ENCODE results near the gene PTPRN. TPM values are rescaled to one million over a fixed set of nuclear protein-coding genes. Genes with fewer than 3 reads are reported as not detected.
"Not testable (repeated sequence)": the region's sequence is repeated elsewhere in the genome, so short reads cannot be mapped to it uniquely, and the experiment has no call there.

PTPRN gene
- total RNA-seq, result 0.60 TPM

DNA sequence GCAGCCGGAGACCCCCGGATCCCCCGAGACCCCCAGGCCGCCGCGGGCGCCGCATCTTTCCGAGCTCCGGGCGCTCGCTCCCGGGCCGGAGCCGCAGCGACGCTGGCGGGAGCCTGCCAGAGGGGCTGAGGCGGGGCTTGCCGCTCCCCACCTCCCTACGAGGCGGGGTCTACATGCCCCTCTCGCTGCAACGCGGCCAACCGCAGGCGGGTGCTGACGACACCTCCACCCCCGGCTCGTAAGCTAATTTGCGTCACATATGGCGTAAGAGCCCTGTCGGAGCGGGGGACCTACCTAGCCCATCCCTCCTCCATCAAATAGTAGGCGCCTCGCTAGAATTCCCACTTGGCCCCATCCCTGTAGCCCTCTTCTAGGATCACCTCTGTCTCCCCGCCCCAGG lies at the start of gene PTPRN:
TSS of gene PTPRN (minus strand) at position 124 of the 400 bp plus-strand sequence. CDS start at position 55, 69 bp downstream.
- DNase-seq (ENCODE audit: low spot score), result no peak

DNA sequence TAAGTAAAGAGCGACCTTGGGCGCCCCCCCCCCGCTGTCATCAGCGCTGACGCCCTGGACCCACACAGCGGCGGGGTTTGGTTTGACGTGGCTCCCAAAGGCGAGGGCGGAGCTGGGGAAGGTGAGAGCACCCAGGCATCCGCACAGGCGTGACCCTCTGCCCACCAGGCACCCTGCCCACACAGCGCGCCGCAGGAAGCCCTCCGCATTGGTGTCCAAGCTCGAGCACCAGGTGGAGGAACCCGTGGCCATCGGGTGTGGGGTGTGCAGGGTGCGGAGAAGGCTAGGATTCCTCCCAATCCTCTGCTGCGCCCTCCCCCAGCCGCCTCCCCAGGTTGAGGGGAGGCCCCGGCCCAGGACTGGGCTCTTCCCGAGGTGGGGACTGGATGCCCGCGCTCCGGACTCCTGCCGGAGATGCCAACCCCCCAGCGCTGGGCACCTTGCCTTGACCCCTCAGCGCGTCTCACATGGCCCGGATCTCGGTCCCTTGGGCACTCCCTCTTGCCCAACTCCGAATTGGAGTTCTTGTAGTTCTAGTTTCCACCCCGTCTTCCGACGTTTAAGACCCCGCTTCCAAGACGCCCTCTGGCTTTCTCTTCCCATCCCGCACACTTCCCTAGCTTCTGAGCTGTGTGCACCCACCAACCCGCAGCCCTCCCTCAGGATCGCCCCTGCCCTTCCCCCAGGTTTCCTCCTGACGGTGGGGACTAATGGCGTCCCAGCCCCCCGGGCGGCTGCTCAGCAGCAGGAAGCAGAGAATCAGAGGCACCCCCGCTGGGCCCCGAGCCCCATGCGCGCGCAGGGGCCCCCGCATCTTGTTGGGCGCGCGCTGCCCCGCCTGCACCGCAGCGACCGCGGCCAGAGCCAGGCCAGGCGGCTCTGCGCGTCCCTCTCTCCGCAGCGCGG lies 49.2 kb upstream of the PTPRN start:
- DNase-seq (ENCODE audit: low spot score), result no peak

DNA sequence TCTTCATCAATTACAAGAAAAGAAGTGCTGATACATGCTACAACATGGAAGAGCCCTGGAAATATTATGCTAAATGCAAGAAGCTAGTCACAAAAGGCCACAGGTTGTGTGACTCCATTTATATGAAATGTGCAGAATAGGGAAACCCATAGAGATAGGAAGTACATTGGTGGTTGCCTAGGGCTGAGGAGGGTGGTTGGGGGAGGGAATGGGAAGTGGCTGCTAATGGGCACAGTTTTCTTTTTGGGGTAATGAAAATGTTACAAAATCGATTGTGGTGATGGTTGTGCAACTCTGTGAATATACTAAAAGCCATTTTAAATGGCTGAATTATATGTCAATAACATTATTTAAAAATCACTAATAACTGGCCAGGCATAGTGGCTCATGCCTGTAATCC lies 47.6 kb upstream of the PTPRN start:
- no peak for DNase-seq (ENCODE audit: low spot score)

DNA sequence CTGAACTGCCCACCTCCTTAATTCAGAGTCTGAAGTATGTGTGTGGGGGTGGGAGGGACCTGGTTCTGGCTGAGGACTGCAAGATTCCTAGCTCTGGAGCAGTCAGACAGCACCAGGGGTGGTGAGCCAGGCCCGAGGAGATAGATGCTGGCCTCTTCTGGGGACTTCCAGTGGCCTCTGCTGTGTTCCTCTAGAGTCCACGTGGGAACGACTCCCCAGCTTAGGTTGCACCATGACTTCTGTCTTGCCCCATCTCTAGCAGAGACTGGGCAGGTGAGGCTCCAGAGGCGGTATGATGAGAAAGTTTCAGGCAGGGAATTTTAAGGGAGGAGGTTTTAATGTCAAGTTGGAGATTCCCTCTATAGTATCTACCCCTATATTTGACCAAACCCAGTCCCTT lies 45.4 kb upstream of the PTPRN start:
- DNase-seq (ENCODE audit: low spot score), result no peak

DNA sequence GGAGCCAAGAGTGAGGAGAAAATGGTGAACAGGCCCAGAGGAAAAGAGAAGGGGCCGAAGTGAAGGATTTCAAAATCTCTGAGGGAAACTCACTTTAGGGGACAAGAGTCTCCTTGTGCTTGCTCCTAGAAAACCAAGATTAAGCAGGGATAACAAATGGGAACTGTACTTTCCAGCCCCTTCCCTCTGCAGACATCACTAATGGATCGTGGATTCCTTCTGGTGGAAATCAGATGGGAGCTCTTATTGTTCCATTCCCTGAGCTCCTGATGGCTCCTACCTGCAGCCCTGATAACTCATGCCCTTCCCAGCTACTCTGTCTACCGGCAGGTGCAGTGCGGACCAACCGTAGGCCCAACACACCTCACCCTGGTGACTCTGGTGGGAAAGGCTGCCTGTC lies 43.9 kb upstream of the PTPRN start:
- no peak for DNase-seq (ENCODE audit: low spot score)

DNA sequence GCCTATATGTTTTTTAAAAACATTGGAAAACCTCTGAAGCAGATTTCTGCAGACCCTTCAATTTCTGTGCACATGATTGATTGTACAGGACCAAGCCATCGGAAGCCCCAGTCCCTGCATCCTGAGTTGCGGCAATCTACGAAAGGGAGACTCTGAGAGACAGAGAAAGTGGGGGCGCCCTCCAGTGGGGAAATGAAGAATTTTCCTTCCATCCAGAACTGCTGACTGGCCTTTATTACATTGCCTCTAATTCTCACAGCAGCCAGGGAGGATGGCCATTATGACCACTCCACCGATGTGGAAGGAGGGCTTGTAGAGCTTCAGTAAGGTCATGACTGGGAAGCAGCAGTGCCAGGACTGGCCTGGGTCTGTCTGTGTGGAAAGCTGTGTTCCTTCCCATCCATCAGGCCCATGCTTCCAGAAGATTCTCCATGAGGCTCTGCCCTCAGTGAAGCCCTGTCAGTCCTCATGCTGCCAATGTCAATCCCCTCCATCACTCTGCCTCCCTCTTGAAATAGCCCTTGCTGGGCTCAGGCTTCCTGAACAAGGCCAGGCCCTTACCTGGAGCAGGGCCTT lies 43.3 kb upstream of the PTPRN start:
- peak; percentile 60 for DNase-seq (ENCODE audit: low spot score)

DNA sequence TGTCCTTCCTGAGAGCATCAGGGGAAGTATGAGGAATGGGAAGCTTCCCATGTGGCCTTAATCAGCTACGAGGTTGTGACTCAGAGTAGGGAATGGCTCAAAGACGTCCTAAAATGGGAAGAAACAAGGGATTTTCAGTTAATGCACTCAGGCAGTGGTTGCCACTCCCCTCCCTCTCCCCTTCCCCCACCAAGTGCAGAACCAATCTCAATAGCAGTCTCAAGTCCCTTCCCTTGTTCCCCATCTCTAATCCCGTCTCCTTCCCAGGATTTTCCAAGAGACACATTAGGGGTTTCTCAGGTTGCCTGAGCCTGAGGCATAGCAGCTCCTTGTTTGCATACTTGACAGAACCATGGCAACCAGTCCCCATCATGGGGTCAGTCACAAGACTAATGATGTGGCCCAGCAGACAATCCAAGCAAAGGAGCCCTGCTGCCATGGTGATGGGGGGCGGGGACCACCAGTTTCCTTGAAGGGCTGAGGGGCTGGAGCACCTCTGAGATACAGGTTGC lies 41.6 kb upstream of the PTPRN start:
- DNase-seq (ENCODE audit: low spot score), result no peak

DNA sequence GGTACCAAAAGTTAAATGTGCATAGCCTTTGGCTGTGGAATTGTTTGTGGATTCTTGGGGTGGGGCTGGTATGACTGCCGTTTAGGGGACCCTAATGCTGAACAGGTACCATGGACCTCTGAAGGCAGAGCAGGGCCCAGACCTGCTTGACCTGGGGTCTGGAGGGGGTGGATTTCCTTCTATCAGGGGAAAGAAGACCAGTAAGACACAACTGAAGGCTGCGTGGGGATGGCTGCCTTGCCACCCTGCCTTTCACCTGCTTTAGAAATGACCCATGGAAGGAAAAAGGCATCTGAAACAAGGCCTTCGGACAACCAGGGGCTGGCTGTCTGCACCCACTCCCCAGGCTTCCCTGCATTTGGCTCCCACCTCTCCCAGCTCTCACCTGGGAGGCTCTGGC lies 41.0 kb upstream of the PTPRN start:
- DNase-seq (ENCODE audit: low spot score), result no peak

DNA sequence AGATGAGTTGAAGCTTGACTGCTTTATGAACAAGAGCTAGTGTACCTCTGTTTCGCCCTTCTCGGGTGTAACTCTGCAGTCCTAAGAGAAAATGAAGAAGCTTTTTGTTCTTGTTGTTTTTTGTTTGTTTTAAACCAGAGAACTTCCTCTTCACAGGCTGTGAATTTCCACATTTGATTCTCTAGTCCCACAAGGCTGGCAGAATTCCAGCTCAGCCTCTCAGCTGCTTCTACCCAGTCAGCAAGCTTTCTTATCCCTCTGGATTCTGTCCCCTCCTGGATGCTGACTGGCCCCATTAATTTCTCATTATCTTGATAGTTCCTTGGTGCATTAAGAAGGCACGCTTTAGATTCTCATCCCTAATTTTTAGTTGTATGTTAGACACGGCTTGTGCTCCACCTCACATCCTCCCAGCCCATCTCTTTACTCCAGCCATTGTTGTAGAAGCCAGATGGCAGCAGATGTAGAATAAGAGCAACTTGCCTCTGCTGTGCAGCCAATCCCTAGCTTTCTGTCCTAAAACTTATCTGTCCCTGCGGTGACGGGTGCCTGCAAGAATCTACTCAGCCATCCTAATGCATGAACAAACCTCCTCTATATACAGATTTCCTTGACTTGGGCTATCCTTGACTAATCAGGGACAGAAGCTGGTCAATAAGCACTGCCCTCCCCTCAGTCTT lies 35.7 kb upstream of the PTPRN start:
- peak; percentile 53 for DNase-seq (ENCODE audit: low spot score)

DNA sequence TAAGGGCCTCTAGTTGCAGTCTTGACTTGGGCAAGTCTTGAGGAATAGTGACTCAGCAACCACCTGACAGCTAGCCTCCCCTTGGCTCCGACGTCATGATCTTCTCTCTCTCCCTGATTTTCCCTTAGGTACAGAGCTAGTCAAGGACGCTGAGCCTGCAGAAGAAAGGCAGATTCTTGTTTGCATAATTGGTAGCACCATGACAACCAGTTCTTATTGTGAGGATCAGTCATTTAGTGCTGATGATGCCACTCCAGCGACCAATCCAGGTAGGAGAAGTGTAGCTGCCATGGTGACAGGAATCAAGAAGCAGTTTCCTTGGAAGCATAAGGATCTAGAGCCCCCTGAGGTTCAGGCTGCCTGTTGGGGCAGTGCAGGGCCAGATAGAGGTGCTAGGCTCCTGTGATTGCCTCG lies 26.2 kb upstream of the PTPRN start:
- DNase-seq (ENCODE audit: low spot score), result no peak

DNA sequence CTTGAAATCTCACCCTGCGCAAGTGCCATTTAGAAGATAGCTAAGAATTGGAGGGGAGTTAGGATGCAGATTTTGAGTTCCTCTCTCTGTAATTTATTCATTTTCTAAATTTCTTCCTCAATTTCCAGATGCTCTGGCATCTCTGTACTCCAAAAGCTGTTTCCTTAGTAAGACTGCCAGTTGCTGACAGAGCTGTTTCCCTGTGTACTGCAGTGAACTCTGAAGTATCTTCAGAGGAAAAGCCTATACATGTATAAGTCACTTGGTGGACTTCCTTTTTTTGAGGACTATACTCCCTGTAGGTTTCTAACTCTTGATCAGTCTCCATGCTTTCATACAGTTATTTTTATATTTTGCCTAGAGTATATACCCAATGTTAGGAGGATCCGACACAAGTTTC lies 24.9 kb upstream of the PTPRN start:
- DNase-seq (ENCODE audit: low spot score), result no peak

DNA sequence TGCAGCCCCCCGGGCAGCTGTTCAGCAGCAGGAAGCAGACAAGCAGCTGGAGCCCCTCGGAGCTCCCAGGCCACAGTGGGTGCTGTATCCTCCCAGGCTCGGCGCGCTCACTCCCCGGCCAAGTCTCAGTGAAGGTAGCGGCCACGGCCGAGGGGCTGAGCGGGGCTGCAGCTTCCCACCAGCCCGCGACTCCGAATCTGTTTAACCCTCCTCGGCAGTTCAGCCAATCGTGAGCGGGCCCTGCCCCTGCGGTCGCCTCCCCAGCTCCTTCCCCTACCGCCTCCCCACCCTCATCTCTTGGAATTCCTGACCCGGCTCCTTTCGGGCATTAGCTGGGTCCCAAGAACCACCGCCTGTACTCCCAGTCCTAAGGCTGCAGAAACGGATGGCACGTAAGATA lies 23.3 kb upstream of the PTPRN start, which contains the start of gene RESP18:
TSS of gene RESP18 (minus strand) at position 203 of the 400 bp plus-strand sequence.
- no peak for DNase-seq (ENCODE audit: low spot score)

DNA sequence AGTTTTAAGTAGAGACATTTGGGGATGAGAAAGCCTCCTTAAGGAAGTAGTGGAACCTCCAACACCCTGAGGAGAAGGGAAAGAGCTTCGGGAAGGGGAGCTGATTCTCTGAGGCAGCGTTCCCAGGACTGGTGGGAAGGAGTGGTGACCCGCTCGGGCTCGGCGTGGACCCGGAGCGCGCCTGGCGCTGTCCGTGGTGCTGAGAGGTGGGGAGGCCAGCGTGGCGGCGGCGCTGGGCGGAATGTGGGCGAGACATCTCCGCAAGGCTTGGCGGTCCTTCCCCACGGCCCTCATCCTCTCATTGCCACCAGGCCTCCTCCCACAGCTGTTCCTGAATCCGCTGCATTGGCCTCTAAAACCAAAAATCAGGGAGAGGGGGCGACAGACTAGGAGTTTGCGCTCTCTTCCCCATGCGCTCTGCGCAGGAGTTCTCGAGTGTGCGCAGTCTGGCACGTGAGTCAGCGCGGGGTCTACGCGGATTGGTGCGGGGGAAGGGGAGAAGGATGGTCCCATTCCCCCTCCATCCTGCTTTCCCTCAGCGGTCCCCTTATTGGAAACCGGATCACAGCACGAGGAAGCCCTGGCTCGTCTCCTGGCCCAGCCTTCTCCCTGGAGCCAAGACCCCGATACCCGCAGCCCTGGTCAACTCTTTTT lies 22.5 kb upstream of the PTPRN start:
- DNase-seq (ENCODE audit: low spot score), result peak; percentile 32

DNA sequence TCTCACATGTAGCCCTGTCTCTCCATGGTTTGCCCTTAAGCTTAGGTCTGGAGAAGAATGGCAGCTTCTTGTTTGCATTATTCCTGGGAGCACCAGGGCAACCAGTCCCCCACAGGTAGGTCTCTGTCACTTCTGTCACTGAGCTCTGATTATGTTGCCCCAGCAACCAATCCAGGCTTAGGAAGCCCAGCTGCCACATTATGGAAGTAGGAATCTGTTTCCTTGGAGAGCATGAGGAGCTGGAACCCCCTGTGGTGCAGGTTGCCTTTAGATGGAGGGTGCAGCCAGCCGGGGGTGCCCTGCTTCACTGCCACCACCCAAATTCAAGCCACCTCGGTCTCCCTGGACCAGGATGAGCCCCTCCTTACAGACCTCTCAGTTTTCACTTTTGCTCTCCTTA lies 18.5 kb upstream of the PTPRN start:
- DNase-seq (ENCODE audit: low spot score), result no peak

DNA sequence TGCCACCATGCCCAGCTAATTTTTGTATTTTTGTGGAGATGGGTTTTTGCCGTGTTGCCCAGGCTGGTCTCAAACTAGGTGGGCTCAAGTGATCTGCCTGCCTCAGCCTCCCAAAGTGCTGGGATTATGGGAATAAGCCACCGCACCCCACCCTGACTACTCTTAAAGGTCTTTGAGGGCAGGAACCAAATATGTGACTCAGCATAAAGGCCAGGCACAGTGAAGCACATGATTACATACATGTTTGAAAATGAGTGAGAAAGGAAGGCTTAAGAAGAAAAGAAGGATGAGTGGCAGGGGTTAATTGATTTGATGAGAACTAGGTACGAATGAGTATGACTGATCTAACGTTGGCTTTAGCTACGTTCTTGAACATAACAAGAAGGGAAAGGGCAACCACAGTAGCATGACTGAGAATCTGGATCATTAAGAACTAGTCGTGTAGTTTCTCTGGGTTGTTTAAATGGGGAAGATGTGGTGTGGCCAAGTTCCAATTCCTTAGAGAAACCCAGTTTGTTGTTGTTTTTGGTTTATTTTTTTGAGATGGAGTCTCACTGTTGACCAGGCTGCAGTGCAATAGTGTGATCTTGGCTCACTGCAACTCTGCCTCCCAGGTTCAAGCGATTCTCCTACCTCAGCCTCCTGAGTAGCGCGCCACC lies 16.6 kb upstream of the PTPRN start:
- no peak for DNase-seq (ENCODE audit: low spot score)

DNA sequence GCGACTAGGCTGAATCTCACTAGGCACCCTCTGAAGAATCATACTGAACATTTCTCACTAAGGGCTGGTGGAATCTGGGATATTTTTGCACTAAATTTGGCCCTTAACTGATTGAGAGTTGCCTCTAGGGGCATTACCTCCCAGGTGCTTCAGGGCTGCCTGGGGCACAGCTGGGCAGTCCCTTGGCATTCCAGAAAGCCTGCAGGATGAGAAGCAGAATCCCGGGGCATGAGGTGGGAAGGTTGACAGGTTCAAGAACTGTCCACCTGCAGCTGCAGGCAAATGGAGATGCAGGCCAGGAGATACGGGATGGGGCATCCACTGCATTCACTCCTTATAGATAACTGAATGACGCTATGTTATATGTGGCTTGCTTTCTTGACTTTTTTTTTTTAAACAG lies 15.9 kb upstream of the PTPRN start:
- DNase-seq (ENCODE audit: low spot score), result no peak

DNA sequence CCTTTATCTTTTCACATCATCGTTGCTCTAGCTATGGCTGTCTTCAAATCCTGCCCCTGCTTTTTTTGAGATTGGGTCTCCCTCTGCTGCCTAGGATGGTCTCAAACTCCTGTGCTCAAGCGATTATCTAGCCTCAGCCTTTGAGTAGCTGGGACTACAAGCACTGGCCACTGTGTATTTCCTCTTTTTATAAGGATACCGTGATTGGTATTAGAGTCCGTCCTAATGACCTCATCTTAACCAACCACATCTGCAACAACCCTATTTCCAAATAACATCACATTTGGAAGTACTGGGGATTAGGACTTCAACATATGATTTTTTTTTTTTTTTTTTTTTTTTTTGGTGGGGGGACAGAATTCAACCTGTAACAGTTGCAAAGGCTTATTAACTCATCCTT lies 14.2 kb upstream of the PTPRN start:
- DNase-seq (ENCODE audit: low spot score), result no peak

DNA sequence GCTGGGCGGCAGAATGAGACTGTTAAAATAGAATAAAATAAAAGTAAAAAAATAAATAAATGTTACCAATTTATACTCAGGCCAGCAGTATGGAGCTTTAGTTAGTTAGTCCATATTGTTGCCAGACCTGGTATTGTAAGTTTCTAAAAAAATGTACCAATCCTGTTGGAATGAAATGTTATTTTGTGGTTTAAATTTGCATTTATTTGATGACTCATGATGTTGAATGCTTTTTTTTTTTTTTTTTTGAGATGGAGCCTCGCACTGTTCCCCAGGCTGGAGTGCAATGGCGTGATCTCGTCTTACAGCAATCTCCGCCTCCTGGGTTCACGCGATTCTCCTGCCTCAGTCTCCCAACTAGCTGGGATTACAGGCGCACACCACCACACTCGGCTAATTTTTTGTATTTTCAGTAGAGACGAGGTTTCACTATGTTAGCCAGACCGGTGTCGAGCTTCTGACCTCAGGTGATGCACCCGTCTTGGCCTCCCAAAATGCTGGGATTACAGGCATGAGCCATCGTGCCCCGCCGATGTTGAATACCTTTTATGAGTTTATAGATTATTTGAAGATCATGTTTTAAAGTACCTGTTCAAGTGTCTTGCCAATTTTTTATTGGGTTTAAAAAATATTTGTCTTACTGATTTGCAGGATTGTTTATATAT lies 5.7 kb upstream of the PTPRN start:
- DNase-seq (ENCODE audit: low spot score), result no peak

DNA sequence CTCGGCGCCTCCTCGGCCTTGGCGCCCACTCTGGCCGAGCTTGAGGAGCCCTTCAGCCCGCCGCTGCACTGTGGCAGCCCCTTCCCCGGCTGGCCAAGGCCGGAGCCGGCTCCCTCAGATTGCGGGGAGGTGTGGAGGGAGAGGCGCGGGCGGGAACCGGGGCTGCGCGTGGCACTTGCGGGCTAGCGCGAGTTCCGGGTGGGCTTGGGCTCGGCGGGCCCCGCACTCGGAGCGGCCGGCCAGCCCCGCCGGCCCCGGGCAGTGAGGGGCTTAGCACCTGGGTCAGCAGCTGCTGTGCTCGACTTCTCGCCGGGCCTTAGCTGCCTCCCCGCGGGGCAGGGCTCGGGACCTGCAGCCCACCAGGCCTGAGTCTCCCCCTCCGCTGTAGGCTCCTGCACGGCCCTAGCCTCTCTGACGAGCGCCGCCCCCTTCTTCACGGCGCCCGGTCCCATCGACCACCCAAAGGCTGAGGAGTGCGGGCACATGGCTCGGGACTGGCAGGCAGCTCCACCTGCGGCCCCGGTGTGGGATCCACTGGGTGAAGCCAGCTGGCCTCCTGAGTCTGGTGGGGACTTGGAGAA lies 3.6 kb upstream of the PTPRN start:
- not testable (repeated sequence) for DNase-seq (ENCODE audit: low spot score)
